OCI-LY3 (cell line): ENCODE results near the gene DPF3.

Experiments used
- H2AFZ ChIP-seq: fragments of 200-600, 300-600 bp; shearing (Covaris generic); 2 replicates; pipeline ENCODE4 v1.6.0; 2014; ENCODE audit warnings: antibody characterized with exemption, low read depth, low read length
- H3K27ac ChIP-seq: fragments of 200-600, 300-600 bp; sonication (generic); 2 replicates; pipeline ENCODE4 v1.5.1; 2014; ENCODE audit warnings: mild to moderate bottlenecking, low read length, moderate library complexity, mixed read lengths
- H3K27me3 ChIP-seq: fragments of 200-600, 300-600 bp; sonication (generic); 2 replicates; pipeline ENCODE4 v1.6.1; 2014; ENCODE audit warnings: low read depth, low read length, mixed read lengths
- H3K36me3 ChIP-seq: fragments of 200-600, 300-600 bp; sonication (generic); replicated peaks from 2 replicates; pipeline ENCODE3; 2014; ENCODE audit warnings: low read depth, low read length, mixed read lengths
- H3K4me1 ChIP-seq: fragments of 300-600, 200-600 bp; sonication (generic); 2 replicates; pipeline ENCODE4 v1.6.1; 2014; ENCODE audit warnings: low read length, mixed read lengths
- H3K4me2 ChIP-seq: fragments of 200-600, 300-600 bp; sonication (generic); 2 replicates; pipeline ENCODE4 v1.6.1; 2014; ENCODE audit warnings: low read length, mixed read lengths
- H3K4me3 ChIP-seq: fragments of 300-600, 200-600 bp; sonication (generic); 2 replicates; pipeline ENCODE4 v1.5.1; 2014; ENCODE audit warnings: antibody characterized with exemption, mild to moderate bottlenecking, low read length, moderate library complexity
- H3K79me2 ChIP-seq: fragments of 300-600, 200-600 bp; shearing (Covaris generic); 2 replicates; pipeline ENCODE4 v1.6.1; 2014; ENCODE audit warnings: mild to moderate bottlenecking, low read length, mixed read lengths
- H3K9ac ChIP-seq: fragments of 300-600, 200-600 bp; shearing (Covaris generic); 2 replicates; pipeline ENCODE4 v1.6.0; 2014; ENCODE audit warnings: mild to moderate bottlenecking, low read length, moderate library complexity
- H3K9me3 ChIP-seq: fragments of 200-600, 300-600 bp; shearing (Covaris generic); 2 replicates; pipeline ENCODE4 v1.6.1; 2014; ENCODE audit warnings: low read length, mixed read lengths; ENCODE audit not compliant: insufficient read depth
- H4K20me1 ChIP-seq: fragments of 200-600, 300-600 bp; sonication (generic); 2 replicates; pipeline ENCODE4 v1.6.1; 2016; ENCODE audit warnings: low read length, mixed read lengths; ENCODE audit not compliant: insufficient read depth
- CTCF ChIP-seq: fragments of 200-600, 300-600 bp; sonication (generic); IDR thresholded peaks from 2 replicates; pipeline ENCODE4 v1.5.1; 2014; ENCODE audit warnings: antibody characterized with exemption, low read length, low read depth
- EZH2phosphoT487 ChIP-seq: fragments of 200-600 bp; shearing (Covaris generic); IDR thresholded peaks from 2 replicates; pipeline ENCODE4 v1.6.1; 2018; ENCODE audit warnings: antibody characterized with exemption, mixed run types, low read depth

DPF3 gene

GRCh38 chr14:72645706-72646105 lies 248.2 kb downstream of the DPF3 start:
- peaks cover 6% of the 10 kb centered on the region; the same call in 1 of the 2 replicates for H3K27me3 ChIP-seq
- TF ChIP-seq CTCF (no peak), EZH2phosphoT487 (no peak)
- no peak overlapping the region for H2AFZ ChIP-seq
- no peaks in the 10 kb centered on the region for H3K9me3 ChIP-seq
- no peaks in the 10 kb centered on the region for H3K79me2 ChIP-seq
- no peak overlapping the region for H3K27ac ChIP-seq
- no peaks in the 10 kb centered on the region for H3K36me3 ChIP-seq
- H4K20me1 ChIP-seq = no peaks in the 10 kb centered on the region
- H3K4me3 ChIP-seq = no peak overlapping the region
- H3K4me1 ChIP-seq = no peaks in the 10 kb centered on the region
- H3K4me2 ChIP-seq = no peak overlapping the region
- no peak overlapping the region for H3K9ac ChIP-seq

DNA sequence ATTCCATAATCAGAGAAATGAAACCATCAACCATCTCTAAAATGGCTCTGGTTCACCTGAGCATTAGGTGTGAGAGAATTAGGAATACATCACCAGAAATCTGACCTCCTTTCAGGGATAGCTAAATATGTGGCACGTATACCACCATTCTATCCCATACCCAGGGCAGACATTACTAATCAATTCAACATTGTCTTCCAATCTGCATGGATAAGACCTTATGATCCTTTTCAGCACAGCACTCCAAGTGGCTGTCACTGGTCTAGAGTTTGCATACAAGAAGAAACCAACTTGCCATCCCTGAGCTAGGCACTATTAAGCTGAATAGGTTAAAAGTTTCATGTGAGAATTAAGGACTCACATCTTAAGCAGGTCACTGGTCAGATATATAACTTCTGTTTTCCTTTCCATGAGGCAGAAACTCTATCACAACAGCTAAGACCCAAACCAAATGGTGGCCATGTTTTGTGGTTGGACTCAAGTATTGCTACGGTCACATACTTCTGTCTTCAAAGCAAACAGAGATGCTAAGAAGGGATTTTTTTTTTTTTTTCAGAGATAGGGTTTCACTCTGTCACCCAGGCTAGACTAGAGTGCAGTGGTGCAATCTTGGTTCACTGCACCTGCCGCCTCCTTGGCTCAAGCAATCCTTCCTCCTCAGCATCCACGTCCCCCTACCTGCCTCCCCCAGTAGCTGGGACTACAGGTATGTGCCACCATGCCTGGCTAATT lies 249.0 kb downstream of the DPF3 start:
- H3K9me3 ChIP-seq = no peaks in the 10 kb centered on the region
- no peak overlapping the region for H3K4me3 ChIP-seq
- TF ChIP-seq CTCF (no peak), EZH2phosphoT487 (no peak)
- no peaks in the 10 kb centered on the region for H4K20me1 ChIP-seq
- no peak overlapping the region for H2AFZ ChIP-seq
- peaks cover 6% of the 10 kb centered on the region; the same call in 1 of the 2 replicates for H3K27me3 ChIP-seq
- no peaks in the 10 kb centered on the region for H3K4me1 ChIP-seq
- H3K4me2 ChIP-seq = no peak overlapping the region
- no peaks in the 10 kb centered on the region for H3K36me3 ChIP-seq
- no peak overlapping the region for H3K27ac ChIP-seq
- H3K79me2 ChIP-seq = no peaks in the 10 kb centered on the region
- H3K9ac ChIP-seq = no peak overlapping the region

- Histone ChIP-seq H3K4me3 (no peak overlapping the region), H3K9ac (no peak overlapping the region), H3K9me3 (no peaks in the 10 kb centered on the region), H4K20me1 (no peaks in the 10 kb centered on the region), H3K36me3 (no peaks in the 10 kb centered on the region), H3K27ac (no peak overlapping the region), H3K4me1 (no peaks in the 10 kb centered on the region), H2AFZ (no peak overlapping the region), H3K4me2 (no peak overlapping the region), H3K27me3 (peaks cover 2% of the 10 kb centered on the region; the same call in 1 of the 2 replicates), H3K79me2 (no peaks in the 10 kb centered on the region)
- TF ChIP-seq EZH2phosphoT487 (no peak), CTCF (no peak)
These were observed 249.9 kb downstream of the DPF3 start for GRCh38 chr14:72644038-72644437.

- Histone ChIP-seq H3K36me3 (no peaks in the 10 kb centered on the region), H4K20me1 (no peaks in the 10 kb centered on the region), H3K27ac (no peak overlapping the region), H3K4me1 (no peaks in the 10 kb centered on the region), H3K4me2 (no peak overlapping the region), H3K79me2 (no peaks in the 10 kb centered on the region), H2AFZ (no peak overlapping the region), H3K9ac (no peak overlapping the region), H3K27me3 (no peaks in the 10 kb centered on the region), H3K9me3 (no peaks in the 10 kb centered on the region), H3K4me3 (no peak overlapping the region)
- no peak for TF ChIP-seq CTCF
- TF ChIP-seq EZH2phosphoT487 = no peak
These were observed 250.5 kb downstream of the DPF3 start for GRCh38 chr14:72643317-72643801.
